Left colon (tissue), 2 donors: ENCODE data around the gene PIGV. TPM values are rescaled to one million over a fixed set of nuclear protein-coding genes. Genes with fewer than 3 reads are reported as not detected.
"Not testable (repeated sequence)": the region's sequence is repeated elsewhere in the genome, so short reads cannot be mapped to it uniquely, and the experiment has no call there.

Source experiments
- ATAC-seq: fragments of 200-7000 bp; cut with Tn5 transposase; one replicate; pipeline ENCODE4 v1.9.1; 2020; ENCODE audit warnings: mild to moderate bottlenecking, moderate library complexity
- DNase-seq, 2 donors: peaks; one replicate each; pipeline ENCODE4 v3.0.0-alpha.2; 2020
- intact Hi-C, 2 donors: fragments of 100-400 bp; cut with DNase I in 1 of 2; cut with micrococcal nuclease in 1 of 2; formaldehyde crosslinking; loops; one replicate each; pipeline versions ENCODE4 v1.11.2 to v1.14.0; 2022; cut with DNase I, micrococcal nuclease
- total RNA-seq, 2 donors: library from RNA; stranded (reverse); fragmentation: NEBNext Ultra II Directional; extraction: Animal tissue kit (Norgen Biotek cat#: 25700); gene quantifications; one replicate each; pipeline ENCODE4 v1.2.1, GENCODE V29; 2021
- donor health status: DM: no; HTN: no; CAD: no.
- donor health status: DM: yes; HTN: yes; CAD: no.

The PIGV gene
- total RNA-seq, 2 donors from 2014 or later, result 17.1 to 18.6 TPM

- peak; percentile 61 for ATAC-seq
- intact Hi-C loops, result loop anchor here in 1 of 2 donors (5.0 kb wide), 2 partner anchors 97 to 187 kb away; no protein-coding TSS in a partner anchor
Observed at GRCh38 chr1:26788836-26789611, 1.3 kb downstream of the PIGV start.

GRCh38 chr1:26789612-26789865, 1.8 kb downstream of the PIGV start:
- ATAC-seq (no peak), DNase-seq (no peak)
- intact Hi-C loops, result loop anchor here in 1 of 2 donors (5.0 kb wide), 2 partner anchors 97 to 187 kb away; no protein-coding TSS in a partner anchor

More at GRCh38 chr1:26788836-26789611, 1.3 kb downstream of the PIGV start:
- peak; percentile 87 to 89 for DNase-seq

DNA sequence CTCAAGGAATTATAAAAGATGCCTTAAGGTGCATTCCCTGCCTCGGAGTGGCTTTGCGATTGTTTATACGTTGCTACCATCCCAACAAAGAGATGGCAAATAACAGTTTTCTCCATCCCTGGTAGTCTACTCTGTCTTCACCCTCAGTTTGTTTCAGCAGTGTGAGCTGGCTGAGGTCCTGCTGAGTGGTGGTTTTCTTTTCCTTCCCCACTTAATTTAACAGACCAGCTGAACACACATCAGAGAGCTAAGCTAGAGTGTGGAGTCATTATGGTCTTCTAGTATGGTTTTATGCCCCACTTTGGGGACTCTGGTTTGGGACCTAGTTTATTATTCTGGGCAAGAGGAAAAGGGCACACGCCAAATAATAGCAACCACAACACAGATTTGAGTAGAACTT, 2.2 kb downstream of the PIGV start:
- intact Hi-C loops, result loop anchor here (5.0 kb wide), 2 partner anchors 98 to 188 kb away; no protein-coding TSS in a partner anchor
- ATAC-seq (no peak), DNase-seq (no peak)

GRCh38 chr1:26790551-26790953, 2.8 kb downstream of the PIGV start:
- no peak for DNase-seq
- intact Hi-C loops, result loop anchor here in 1 of 2 donors (5.0 kb wide), 1 partner anchor 188 kb away; no protein-coding TSS in a partner anchor
- no peak for ATAC-seq

DNA sequence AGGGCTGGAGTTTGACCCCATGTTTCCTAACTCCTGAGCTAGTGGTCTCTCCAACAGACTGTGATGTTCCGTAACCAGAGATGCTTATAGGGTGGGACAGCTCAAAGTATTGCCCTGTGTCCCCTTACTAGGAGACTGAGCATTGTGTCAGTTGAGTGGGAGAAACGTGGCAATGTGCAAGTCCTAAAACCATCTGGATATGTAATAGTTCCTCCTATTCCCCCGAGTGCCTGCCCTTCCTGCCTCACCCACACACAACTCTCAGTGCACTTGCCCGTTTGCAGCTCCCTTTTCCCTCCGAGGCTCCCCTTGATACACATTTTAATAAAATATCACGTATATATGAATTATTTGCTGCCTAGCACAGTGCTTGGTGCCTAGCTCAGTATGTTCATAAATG, 3.4 kb downstream of the PIGV start:
- no peak for ATAC-seq
- DNase-seq, result no peak
- intact Hi-C loops, result loop anchor here in 1 of 2 donors (5.0 kb wide), 1 partner anchor 189 kb away; no protein-coding TSS in a partner anchor

- ATAC-seq (no peak), DNase-seq (no peak)
- intact Hi-C loops, result loop anchor here in 1 of 2 donors (5.0 kb wide), 1 partner anchor 189 kb away; no protein-coding TSS in a partner anchor
Observed at GRCh38 chr1:26791626-26792025, 3.9 kb downstream of the PIGV start.

GRCh38 chr1:26792924-26793323, 5.2 kb downstream of the PIGV start:
- intact Hi-C loops, result loop anchor here in 1 of 2 donors (5.0 kb wide), 1 partner anchor 191 kb away; no protein-coding TSS in a partner anchor
- DNase-seq, result no peak
- ATAC-seq, result no peak

- DNase-seq (no peak), ATAC-seq (no peak)
- intact Hi-C loops, result loop anchor here in 1 of 2 donors (5.0 kb wide), 1 partner anchor 192 kb away; no protein-coding TSS in a partner anchor
Observed at GRCh38 chr1:26794391-26794790, 6.6 kb downstream of the PIGV start.

GRCh38 chr1:26797627-26798026, 9.9 kb downstream of the PIGV start:
- intact Hi-C loops, result no loop called here
- no peak for DNase-seq
- no peak for ATAC-seq

GRCh38 chr1:26799479-26800142, 11.9 kb downstream of the PIGV start:
- ATAC-seq (peak; percentile 67), DNase-seq (peak; percentile 43 to 62)
- intact Hi-C loops, result no loop called here

DNA sequence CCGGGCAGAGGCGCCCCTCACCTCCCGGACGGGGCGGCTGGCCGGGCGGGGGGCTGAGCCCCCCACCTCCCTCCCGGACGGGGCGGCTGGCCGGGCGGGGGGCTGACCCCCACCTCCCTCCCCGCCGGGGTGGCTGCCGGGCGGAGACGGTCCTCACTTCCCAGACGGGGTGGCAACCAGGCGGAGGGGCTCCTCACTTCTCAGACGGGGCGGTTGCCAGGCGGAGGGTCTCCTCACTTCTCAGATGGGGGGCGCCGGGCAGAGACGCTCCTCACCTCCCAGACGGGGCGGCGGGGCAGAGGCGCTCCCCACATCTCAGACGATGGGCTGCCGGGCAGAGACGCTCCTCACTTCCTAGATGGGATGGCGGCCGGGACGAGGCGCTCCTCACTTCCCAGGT, 16.2 kb downstream of the PIGV start:
- DNase-seq, ATAC-seq, intact Hi-C loops: not testable (repeated sequence)

- ATAC-seq, result peak; percentile 82
- peak; percentile 52 to 80 for DNase-seq
- intact Hi-C loops, result loop anchor here in 1 of 2 donors (10.0 kb wide), 1 partner anchor 65 kb away; no protein-coding TSS in a partner anchor
Observed at GRCh38 chr1:26810105-26810504, 22.4 kb downstream of the PIGV start.

GRCh38 chr1:26811057-26811456, 23.3 kb downstream of the PIGV start:
- ATAC-seq (no peak), DNase-seq (no peak)
- intact Hi-C loops, result loop anchor here in 1 of 2 donors (10.0 kb wide), 1 partner anchor 64 kb away; no protein-coding TSS in a partner anchor

GRCh38 chr1:26811708-26812107, 24.0 kb downstream of the PIGV start:
- ATAC-seq, result no peak
- intact Hi-C loops, result loop anchor here in 1 of 2 donors (10.0 kb wide), 1 partner anchor 63 kb away; no protein-coding TSS in a partner anchor

DNA sequence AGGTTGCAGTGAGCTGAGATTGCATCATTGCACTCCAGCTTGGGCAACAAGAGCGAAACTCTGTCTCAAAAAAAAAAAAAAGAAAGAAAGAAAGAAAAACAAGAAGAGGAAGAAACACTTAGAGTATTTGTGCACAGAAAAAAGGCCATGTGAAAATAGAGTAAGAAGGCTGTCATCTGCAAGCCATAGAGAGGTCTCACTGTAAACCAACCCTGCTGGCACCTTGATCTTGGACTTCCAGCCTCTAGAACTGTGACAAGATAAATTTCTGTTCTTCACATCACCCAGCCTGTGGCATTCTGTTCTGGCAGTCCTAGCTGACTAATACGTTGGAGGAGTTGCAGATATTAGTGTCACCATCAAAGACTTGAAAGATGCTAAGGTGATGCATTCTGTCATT, 26.6 kb downstream of the PIGV start:
- DNase-seq (no peak), ATAC-seq (no peak)
- intact Hi-C loops, result loop anchor here in 1 of 2 donors (10.0 kb wide), 1 partner anchor 60 kb away; no protein-coding TSS in a partner anchor

More at GRCh38 chr1:26811708-26812107, 24.0 kb downstream of the PIGV start:
- DNase-seq, result no peak

- intact Hi-C loops, result loop anchor here in 1 of 2 donors (10.0 kb wide), 1 partner anchor 60 kb away; no protein-coding TSS in a partner anchor
- DNase-seq, result no peak
- no peak for ATAC-seq
Observed at GRCh38 chr1:26814893-26815292, 27.1 kb downstream of the PIGV start.

DNA sequence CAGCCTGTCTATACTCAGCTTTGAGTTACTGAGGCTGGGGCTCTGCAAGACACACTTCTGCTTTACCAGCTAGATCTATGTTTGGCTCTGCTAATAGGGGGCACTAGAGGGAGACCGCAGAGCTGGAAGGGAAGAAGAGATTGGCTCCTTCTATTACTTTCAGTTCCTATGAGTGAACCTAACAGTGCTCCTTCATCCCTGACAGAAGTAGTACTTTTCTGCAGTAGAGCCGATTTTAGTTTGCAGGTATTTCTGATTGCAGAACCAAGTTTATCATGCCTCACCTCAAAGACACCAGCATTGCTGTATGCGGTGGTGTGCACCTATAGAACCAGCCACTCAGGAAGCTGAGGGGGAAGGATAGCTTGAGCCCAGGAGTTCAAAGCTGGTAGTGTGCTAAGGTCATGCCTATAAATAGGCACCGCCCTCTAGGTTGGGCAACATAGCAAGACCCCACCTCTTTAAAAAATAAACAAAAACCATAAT, 33.1 kb downstream of the PIGV start:
- no peak for DNase-seq
- intact Hi-C loops, result no loop called here
- peak; percentile 77 for ATAC-seq

- ATAC-seq, result no peak
- no peak for DNase-seq
- intact Hi-C loops, result no loop called here
Observed at GRCh38 chr1:26822737-26823395, 35.1 kb downstream of the PIGV start.

DNA sequence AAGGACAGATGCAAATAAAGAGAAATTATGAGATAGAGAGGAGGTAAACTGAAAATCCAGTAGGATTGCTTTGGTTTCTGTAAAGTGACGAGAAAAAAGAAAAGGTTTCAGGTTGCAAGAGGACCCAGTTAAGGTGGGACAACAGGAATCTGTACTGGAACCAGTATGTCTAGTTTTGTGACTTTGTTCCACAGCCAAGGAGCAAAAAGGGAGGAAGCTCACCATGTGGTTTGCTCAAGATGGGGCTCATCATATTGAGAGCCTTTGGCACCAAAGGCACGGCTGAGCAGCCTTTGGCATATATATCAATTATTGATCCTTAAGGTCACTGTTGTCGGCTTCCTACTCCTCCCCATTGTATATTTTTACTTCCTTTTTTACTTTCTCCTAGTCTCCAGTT, 37.0 kb downstream of the PIGV start:
- DNase-seq (no peak), ATAC-seq (peak; percentile 2)
- intact Hi-C loops, result no loop called here
